K562 treated with DMSO at 1 percent for 48 hours (cell line): ENCODE measurements around the gene FAM76B. TPM values are rescaled to one million over a fixed set of nuclear protein-coding genes. Genes with fewer than 3 reads are reported as not detected.

Source experiments
- total RNA-seq: library from RNA; unstranded; fragments of 300-600 nt; gene quantifications from 2 replicates; pipeline ENCODE4 v1.2.3, GENCODE V29; 2022; ENCODE audit warnings: low replicate concordance; ENCODE audit errors: extremely low read depth

FAM76B gene
- not detected in 2 replicates for total RNA-seq

DNA sequence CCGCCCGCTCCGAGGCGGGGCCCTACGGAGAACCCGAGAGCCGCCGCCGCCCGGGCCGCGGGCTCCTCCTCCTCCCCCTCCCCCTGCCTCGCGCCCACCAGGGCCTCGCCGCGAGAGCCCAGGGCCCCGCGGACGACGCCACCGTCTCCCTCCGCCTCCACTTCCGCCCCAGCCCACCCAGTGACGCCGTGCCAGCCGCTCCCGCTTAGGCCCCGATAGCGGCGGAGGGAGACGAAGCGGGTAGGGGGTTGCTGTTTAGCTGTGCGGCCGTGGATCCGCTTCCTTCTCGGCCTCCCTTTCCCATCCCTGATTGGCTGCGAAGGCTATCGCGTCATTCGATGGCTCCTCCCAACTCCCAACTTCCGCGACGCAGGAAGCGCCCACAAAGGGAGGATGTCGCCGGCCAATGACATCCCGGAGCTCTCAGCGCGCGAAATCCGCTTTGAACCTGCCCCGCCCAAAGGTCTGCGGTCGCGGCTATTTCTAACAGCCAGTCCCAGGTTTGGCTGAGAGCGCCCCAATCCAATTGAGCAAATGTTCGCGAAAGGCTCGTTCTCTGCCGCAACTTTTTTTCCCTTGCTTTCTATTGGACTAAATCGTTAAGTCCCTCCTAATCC is at the start of gene FAM76B:
TSS of gene FAM76B (minus strand) at position 277 of the 617 bp plus-strand sequence. CDS start 304 bp downstream, outside the sequence.

DNA sequence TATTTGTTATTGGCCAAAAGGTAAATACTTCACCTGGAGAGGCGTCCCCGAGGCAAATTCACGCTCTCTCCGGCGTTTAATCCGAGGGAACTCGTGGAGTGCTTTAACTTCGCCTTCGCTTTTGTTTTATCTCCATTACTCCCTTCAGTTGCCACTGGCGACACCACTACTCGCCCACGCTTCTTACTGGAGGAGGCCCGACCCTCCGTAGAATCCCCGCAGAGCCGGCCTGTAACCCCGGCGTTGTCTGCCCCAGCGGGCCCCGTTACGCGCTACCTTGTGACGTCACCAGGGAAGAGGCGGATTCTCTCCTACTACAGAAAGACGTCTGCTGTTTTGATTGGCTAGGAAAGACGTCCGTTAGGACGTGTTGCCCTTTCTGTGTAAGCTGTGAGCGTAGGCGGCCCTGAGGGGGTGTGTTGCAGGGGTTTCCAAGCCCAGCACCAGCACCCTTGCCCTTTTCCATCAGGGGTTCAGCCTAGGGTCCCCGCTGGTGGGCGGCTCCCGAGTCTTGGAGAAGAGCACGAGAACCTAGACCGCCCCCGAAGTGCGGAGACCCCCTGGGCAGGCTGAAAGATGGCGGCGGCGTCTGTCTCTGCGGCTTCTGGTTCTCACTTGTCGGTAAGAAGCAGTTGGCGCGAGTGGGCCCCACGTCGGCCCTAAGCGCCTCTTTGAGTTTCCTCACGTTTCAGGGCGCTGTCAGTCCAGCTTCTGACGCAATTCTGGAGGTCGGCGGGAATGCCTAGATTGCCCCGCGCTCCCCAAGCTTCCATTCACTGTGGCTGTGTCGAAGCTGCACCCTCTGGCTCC is 746 bp upstream of the FAM76B start, which contains the start of gene CEP57:
TSS of gene CEP57 (plus strand) at position 376 of the 810 bp plus-strand sequence. CDS start at position 577, 201 bp downstream.

Other genes with a start within 250 kb of the FAM76B start
- not detected in 2 replicates for gene CEP57, start 716 bp upstream of the FAM76B start, total RNA-seq
- gene MTMR2, start 134.3 kb upstream of the FAM76B start, total RNA-seq, result not detected in 2 replicates